Daoy (cell line): Measurements from ENCODE around the gene JAKMIP1. TPM values are rescaled to one million over a fixed set of nuclear protein-coding genes. Genes with fewer than 3 reads are reported as not detected.
"Not testable (repeated sequence)": the region's sequence is repeated elsewhere in the genome, so short reads cannot be mapped to it uniquely, and the experiment has no call there.

Source experiments
- DNase-seq: peaks from one replicate; pipeline ENCODE4 v3.0.0-alpha.2; 2015; ENCODE audit warnings: low read depth
- total RNA-seq: library from RNA; depleted of rRNA; stranded (reverse); fragments of >200 nt; shearing (Covaris generic); gene quantifications from 2 replicates; pipeline ENCODE4 v1.2.3, GENCODE V29; 2014

JAKMIP1 gene
- total RNA-seq, 1 experiment from 2014 or later, result 0.40 TPM

GRCh38 chr4:6229095-6229494 is 28.7 kb upstream of the JAKMIP1 start:
- DNase-seq, result no peak

GRCh38 chr4:6228158-6229067 is 28.1 kb upstream of the JAKMIP1 start:
- no peak for DNase-seq

- no peak for DNase-seq
These were observed 27.2 kb upstream of the JAKMIP1 start for GRCh38 chr4:6227412-6228157.

- DNase-seq, result no peak
These were observed 26.2 kb upstream of the JAKMIP1 start for GRCh38 chr4:6226506-6226905.

GRCh38 chr4:6225469-6225868 is 25.1 kb upstream of the JAKMIP1 start:
- peak; percentile 29 for DNase-seq

GRCh38 chr4:6224735-6225134 is 24.4 kb upstream of the JAKMIP1 start:
- DNase-seq, result no peak

GRCh38 chr4:6222761-6223292 is 22.5 kb upstream of the JAKMIP1 start:
- peak; percentile 37 for DNase-seq

GRCh38 chr4:6221851-6222760 is 21.8 kb upstream of the JAKMIP1 start:
- DNase-seq, result peak; percentile 59

- no peak for DNase-seq
These were observed 21.0 kb upstream of the JAKMIP1 start for GRCh38 chr4:6221301-6221850.

GRCh38 chr4:6217716-6218381 is 17.5 kb upstream of the JAKMIP1 start:
- DNase-seq, result no peak

GRCh38 chr4:6216588-6216987 is 16.2 kb upstream of the JAKMIP1 start:
- no peak for DNase-seq

GRCh38 chr4:6209921-6210320 is 9.6 kb upstream of the JAKMIP1 start:
- DNase-seq, result no peak

- DNase-seq, result not testable (repeated sequence)
These were observed 8.9 kb upstream of the JAKMIP1 start for GRCh38 chr4:6209291-6209690.

GRCh38 chr4:6208416-6208815 is 8.1 kb upstream of the JAKMIP1 start:
- no peak for DNase-seq

GRCh38 chr4:6207602-6208001 is 7.3 kb upstream of the JAKMIP1 start:
- no peak for DNase-seq

GRCh38 chr4:6206771-6207290 is 6.5 kb upstream of the JAKMIP1 start:
- no peak for DNase-seq

- DNase-seq, result no peak
These were observed 5.6 kb upstream of the JAKMIP1 start for GRCh38 chr4:6205973-6206372.

GRCh38 chr4:6205567-6205931 is 5.2 kb upstream of the JAKMIP1 start:
- no peak for DNase-seq

GRCh38 chr4:6204871-6205566 is 4.7 kb upstream of the JAKMIP1 start:
- no peak for DNase-seq

- DNase-seq, result no peak
These were observed 3.7 kb upstream of the JAKMIP1 start for GRCh38 chr4:6204098-6204497.
